Astrocyte (in vitro differentiated cells and primary cell): ENCODE results near the gene TOR2A. TPM values are rescaled to one million over a fixed set of nuclear protein-coding genes. Genes with fewer than 3 reads are reported as not detected.

Source experiments
- DNase-seq: peaks from one replicate; pipeline ENCODE4 v3.0.0-alpha.2; 2010; ENCODE audit warnings: low read depth
- FAIRE-seq: peaks from 2 replicates; lab custom pipeline; 2011; peaks lifted over from hg19 to GRCh38; lab: Jason Lieb, UNC
- H2AFZ ChIP-seq: 2 replicates; pipeline ENCODE4 v1.6.0; 2012; ENCODE audit warnings: low read depth, low read length, inconsistent platforms
- H3K27ac ChIP-seq: 2 replicates; pipeline ENCODE4 v1.5.1; 2011; ENCODE audit warnings: low read depth, low read length, inconsistent platforms
- H3K27me3 ChIP-seq: 2 replicates; pipeline ENCODE4 v1.6.0; 2011; ENCODE audit warnings: low read length, inconsistent platforms; ENCODE audit not compliant: insufficient read depth
- H3K36me3 ChIP-seq: 2 replicates; pipeline ENCODE4 v1.5.1; 2011; ENCODE audit warnings: low read length, inconsistent platforms; ENCODE audit not compliant: insufficient read depth
- H3K4me1 ChIP-seq: 2 replicates; pipeline ENCODE4 v1.5.1; 2011; ENCODE audit warnings: low read length, inconsistent platforms; ENCODE audit not compliant: insufficient read depth
- H3K4me2 ChIP-seq: 2 replicates; pipeline ENCODE4 v1.6.0; 2012; ENCODE audit warnings: low read length, inconsistent platforms
- H3K4me3 ChIP-seq: 2 replicates; pipeline ENCODE4 v1.5.1; 2011; ENCODE audit warnings: low read depth, mild to moderate bottlenecking, low read length, inconsistent platforms; ENCODE audit not compliant: insufficient read depth
- H3K79me2 ChIP-seq: 2 replicates; pipeline ENCODE4 v1.6.0; 2012; ENCODE audit warnings: mild to moderate bottlenecking, low read length, inconsistent platforms; ENCODE audit not compliant: insufficient read depth
- H3K9ac ChIP-seq: 2 replicates; pipeline ENCODE4 v1.6.0; 2012; ENCODE audit warnings: mild to moderate bottlenecking, low read length, inconsistent platforms
- H3K9me3 ChIP-seq: 2 replicates; pipeline ENCODE4 v1.5.1; 2012; ENCODE audit warnings: low read depth, mild to moderate bottlenecking, low read length, inconsistent platforms; ENCODE audit not compliant: insufficient read depth
- H4K20me1 ChIP-seq: 2 replicates; pipeline ENCODE4 v1.6.0; 2012; ENCODE audit warnings: low read length, inconsistent platforms; ENCODE audit not compliant: insufficient read depth
- H3K27ac Mint-ChIP-seq: one replicate; pipeline ENCODE4 v1.8.0; 2021; ENCODE audit warnings: mild to moderate bottlenecking, mixed read lengths; ENCODE audit not compliant: unreplicated experiment
- H3K27me3 Mint-ChIP-seq: one replicate; pipeline ENCODE4 v1.8.0; 2021; ENCODE audit warnings: low read depth, mixed read lengths; ENCODE audit not compliant: unreplicated experiment
- H3K36me3 Mint-ChIP-seq: one replicate; pipeline ENCODE4 v1.8.0; 2021; ENCODE audit warnings: low read depth, mixed read lengths; ENCODE audit not compliant: unreplicated experiment
- H3K4me1 Mint-ChIP-seq: one replicate; pipeline ENCODE4 v1.8.0; 2021; ENCODE audit warnings: low read depth, mixed read lengths; ENCODE audit not compliant: unreplicated experiment
- H3K4me3 Mint-ChIP-seq: one replicate; pipeline ENCODE4 v1.8.0; 2021; ENCODE audit warnings: mild to moderate bottlenecking, moderate library complexity, mixed read lengths; ENCODE audit not compliant: unreplicated experiment
- H3K9me3 Mint-ChIP-seq: one replicate; pipeline ENCODE4 v1.8.0; 2021; ENCODE audit warnings: mild to moderate bottlenecking, mixed read lengths; ENCODE audit not compliant: unreplicated experiment
- CTCF ChIP-seq: IDR thresholded peaks from 2 replicates; pipeline ENCODE4 v1.5.1; 2011; ENCODE audit warnings: low read depth, mild to moderate bottlenecking, inconsistent platforms, low read length, moderate library complexity; ENCODE audit not compliant: insufficient read depth
- EZH2 ChIP-seq: IDR thresholded peaks from 2 replicates; pipeline ENCODE4 v1.6.1; 2012; ENCODE audit warnings: mild to moderate bottlenecking, low read length, inconsistent platforms; ENCODE audit not compliant: insufficient read depth
- total RNA-seq: library from RNA; stranded (reverse); gene quantifications from 2 replicates; pipeline ENCODE4 v1.2.1, GENCODE V29; 2021

TOR2A gene
- total RNA-seq, 1 donor from 2014 or later, result 7.5 TPM

DNA sequence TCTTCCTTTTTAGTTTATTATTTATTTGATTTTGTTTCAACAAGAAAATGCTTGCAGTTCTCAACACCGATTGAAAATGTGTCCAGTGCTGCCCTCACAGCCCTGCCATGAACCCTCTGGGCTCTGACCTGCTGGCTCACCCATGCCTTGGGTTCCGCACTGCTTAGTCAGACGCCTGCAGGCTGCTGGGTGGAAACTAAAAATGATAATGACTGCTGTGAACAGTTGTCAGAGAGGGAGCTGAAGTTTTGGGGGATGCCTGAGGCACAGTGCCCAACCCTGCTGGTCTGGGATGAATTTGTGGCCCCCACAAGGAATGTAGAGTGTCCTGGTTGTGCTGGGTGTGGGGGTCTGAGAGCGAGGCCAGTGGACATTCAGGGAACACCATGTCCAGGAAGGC is 50.5 kb downstream of the TOR2A start:
- Mint-ChIP-seq H3K9me3 (no peaks in the 10 kb centered on the region), H3K4me1 (peaks cover 17% of the 10 kb centered on the region), H3K4me3 (no peak overlapping the region), H3K27ac (peak overlapping the region; percentile 27), H3K27me3 (no peaks in the 10 kb centered on the region), H3K36me3 (peaks cover 37% of the 10 kb centered on the region)
- Histone ChIP-seq H3K9me3 (no peaks in the 10 kb centered on the region), H4K20me1 (no peaks in the 10 kb centered on the region), H3K36me3 (peaks cover 7% of the 10 kb centered on the region), H3K4me3 (no peak overlapping the region), H3K9ac (no peak overlapping the region), H3K4me1 (peaks cover 16% of the 10 kb centered on the region), H3K27ac (no peak overlapping the region), H3K79me2 (no peaks in the 10 kb centered on the region), H2AFZ (no peak overlapping the region), H3K27me3 (no peaks in the 10 kb centered on the region), H3K4me2 (peak overlapping the region; percentile 60)
- TF ChIP-seq EZH2 (no peak), CTCF (no peak)
- FAIRE-seq (no peak), DNase-seq (peak; percentile 35)

DNA sequence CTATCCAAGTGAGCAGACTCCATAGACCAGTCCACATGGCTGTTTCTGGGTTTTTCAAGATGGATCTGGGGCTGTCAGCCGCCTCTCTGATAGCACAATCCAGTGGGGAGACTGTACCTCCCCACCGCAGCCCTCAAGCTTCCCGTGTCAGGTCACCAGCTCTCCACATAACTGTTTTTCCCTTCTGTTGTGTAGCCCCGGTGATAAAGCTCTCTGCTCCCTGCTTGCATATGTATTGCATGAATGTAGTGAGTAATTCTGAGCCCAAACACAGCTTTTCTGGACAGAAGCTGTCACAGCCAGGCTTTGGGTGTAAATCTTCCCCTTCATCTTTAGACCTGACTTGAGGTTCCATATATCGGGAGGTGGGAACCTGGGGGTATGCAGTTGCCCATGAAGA is 51.4 kb downstream of the TOR2A start:
- FAIRE-seq, result no peak

More for the DNA sequence above, 51.4 kb downstream of the TOR2A start:
- Histone ChIP-seq H3K27ac (no peak overlapping the region), H3K4me2 (no peak overlapping the region), H3K9me3 (no peaks in the 10 kb centered on the region), H3K4me3 (no peak overlapping the region), H3K27me3 (no peaks in the 10 kb centered on the region), H2AFZ (no peak overlapping the region), H3K79me2 (no peaks in the 10 kb centered on the region), H3K9ac (no peak overlapping the region), H3K36me3 (peaks cover 7% of the 10 kb centered on the region), H3K4me1 (peaks cover 16% of the 10 kb centered on the region), H4K20me1 (no peaks in the 10 kb centered on the region)
- H3K4me3 Mint-ChIP-seq, result no peak overlapping the region
- TF ChIP-seq EZH2 (no peak), CTCF (no peak)
- no peaks in the 10 kb centered on the region for H3K9me3 Mint-ChIP-seq
- DNase-seq, result peak; percentile 30
- H3K36me3 Mint-ChIP-seq, result peaks cover 40% of the 10 kb centered on the region
- H3K27me3 Mint-ChIP-seq, result peaks cover 3% of the 10 kb centered on the region
- H3K27ac Mint-ChIP-seq, result peak overlapping the region; percentile 86
- peaks cover 16% of the 10 kb centered on the region for H3K4me1 Mint-ChIP-seq
